ENCODE measurements around the gene CBS.

The CBS gene

DNA sequence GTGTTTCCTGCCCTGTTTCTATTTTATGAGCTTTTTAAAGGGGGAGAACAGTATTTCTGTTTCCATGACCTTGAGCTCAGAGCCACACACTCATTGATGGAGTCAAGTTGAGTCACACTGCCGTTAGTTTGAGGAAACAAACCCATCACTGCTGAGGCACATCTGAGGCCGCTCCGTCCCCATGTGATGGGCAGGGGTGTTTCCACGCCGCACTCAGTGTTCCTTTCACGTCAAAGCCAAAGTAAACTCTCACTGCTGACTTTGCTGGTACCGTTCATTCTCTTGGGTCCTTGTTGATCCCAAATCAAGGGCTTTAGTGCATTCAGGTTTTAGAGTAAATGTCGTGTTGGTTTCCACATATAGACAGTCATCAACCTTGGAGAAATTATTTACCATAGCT lies 52.5 kb downstream of the CBS start:
- H3K4me3 ChIP-seq (ENCODE audit: low read length), result no peak overlapping the region
- no peak overlapping the region for H2AFZ ChIP-seq (ENCODE audit: low read depth, low read length)
- no peaks in the 10 kb centered on the region for H3K27me3 ChIP-seq (ENCODE audit: low read depth, low read length)
- no peaks in the 10 kb centered on the region for H3K4me1 ChIP-seq (ENCODE audit: low read length)
- H3K9ac ChIP-seq (ENCODE audit: low read length), result no peak overlapping the region
- H3K9me3 ChIP-seq (ENCODE audit: insufficient read depth, low read length), result no peaks in the 10 kb centered on the region
- no peaks in the 10 kb centered on the region for H3K36me3 ChIP-seq (replicated peaks; ENCODE audit: low read depth, low read length)
- H3K4me2 ChIP-seq (ENCODE audit: low read length), result no peak overlapping the region
- no peaks in the 10 kb centered on the region for H4K20me1 ChIP-seq (ENCODE audit: insufficient read depth, low read length)
- H3K27ac ChIP-seq (ENCODE audit: low read length), result no peak overlapping the region
- no peak for TF ChIP-seq EZH2phosphoT487 (IDR thresholded peaks at IDR 0.05; ENCODE audit: low read depth)
- TF ChIP-seq CTCF (IDR thresholded peaks at IDR 0.05; ENCODE audit: low read depth, low read length), result no peak
- no peaks in the 10 kb centered on the region for H3K79me2 ChIP-seq (ENCODE audit: low read length)

DNA sequence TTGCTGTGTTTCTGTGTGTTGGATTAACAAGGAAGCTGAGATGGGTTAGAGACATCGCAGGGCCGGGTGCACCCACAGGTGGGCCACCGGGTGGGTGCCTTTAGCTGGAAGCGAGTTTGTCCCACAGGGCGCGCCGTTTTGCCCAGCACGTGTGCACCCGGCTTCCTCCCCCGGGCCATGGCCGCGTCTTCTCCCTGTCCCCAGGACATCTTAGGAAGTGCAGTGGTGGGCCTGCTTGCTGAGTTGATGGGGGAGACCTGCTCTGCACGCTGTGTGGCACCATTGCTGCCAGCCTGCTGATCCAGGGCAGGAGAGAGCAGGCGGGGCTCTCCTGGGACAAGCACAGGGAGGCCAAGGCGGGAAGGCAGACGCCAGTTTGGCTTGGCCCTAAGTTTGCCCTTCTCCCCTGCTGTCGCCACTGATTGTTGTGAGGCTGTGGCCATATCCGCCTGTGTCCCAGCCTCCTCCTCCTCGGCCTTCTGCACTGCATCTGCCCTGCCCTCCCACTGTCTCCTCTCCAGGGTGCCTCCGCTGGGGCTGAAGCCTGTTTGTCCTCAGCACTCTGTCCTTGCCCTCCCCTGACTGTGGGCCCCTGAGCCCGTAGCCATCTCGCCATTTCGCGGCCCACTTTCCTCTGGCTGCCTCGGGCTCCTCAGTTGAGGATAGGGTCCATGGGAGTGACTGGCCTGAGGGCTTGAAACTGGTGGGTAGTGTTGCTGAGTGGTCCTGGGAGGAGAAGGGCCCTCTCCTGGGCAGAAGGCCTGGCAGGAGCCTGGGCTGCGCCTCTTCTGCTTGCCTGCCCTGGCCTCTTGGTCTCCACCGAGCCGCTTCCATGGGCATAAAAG lies 53.7 kb downstream of the CBS start:
- Histone ChIP-seq H3K79me2 (ENCODE audit: low read length) (no peaks in the 10 kb centered on the region), H3K27ac (ENCODE audit: low read length) (no peak overlapping the region), H3K4me3 (ENCODE audit: low read length) (no peak overlapping the region), H3K9ac (ENCODE audit: low read length) (no peak overlapping the region), H3K27me3 (ENCODE audit: low read depth, low read length) (no peaks in the 10 kb centered on the region), H3K36me3 (replicated peaks; ENCODE audit: low read depth, low read length) (no peaks in the 10 kb centered on the region), H3K9me3 (ENCODE audit: insufficient read depth, low read length) (no peaks in the 10 kb centered on the region), H4K20me1 (ENCODE audit: insufficient read depth, low read length) (no peaks in the 10 kb centered on the region), H2AFZ (ENCODE audit: low read depth, low read length) (no peak overlapping the region), H3K4me2 (ENCODE audit: low read length) (no peak overlapping the region), H3K4me1 (ENCODE audit: low read length) (no peaks in the 10 kb centered on the region)
- TF ChIP-seq EZH2phosphoT487 (IDR thresholded peaks at IDR 0.05; ENCODE audit: low read depth) (no peak), CTCF (IDR thresholded peaks at IDR 0.05; ENCODE audit: low read depth, low read length) (no peak)

DNA sequence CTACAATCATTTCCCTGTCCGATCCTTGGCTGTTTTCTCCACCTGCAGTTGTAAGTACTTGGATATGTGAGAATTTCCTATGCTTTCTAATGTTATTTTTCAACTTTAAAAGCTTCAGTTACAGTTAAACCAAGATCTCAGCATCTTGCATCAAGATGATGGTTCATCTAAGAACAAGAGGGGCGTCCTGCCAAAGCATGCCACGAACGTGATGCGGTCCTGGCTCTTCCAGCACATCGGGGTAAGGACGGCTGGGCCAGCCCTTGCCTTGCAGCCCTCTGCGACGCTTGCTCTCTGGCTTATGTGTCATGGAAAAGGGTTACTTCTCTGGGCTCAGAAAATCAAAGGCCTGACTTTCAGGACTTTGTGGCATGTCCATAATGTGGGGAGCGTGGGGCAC lies 54.4 kb downstream of the CBS start:
- no peaks in the 10 kb centered on the region for H3K27me3 ChIP-seq (ENCODE audit: low read depth, low read length)
- H3K9ac ChIP-seq (ENCODE audit: low read length), result no peak overlapping the region
- peaks cover 2% of the 10 kb centered on the region for H3K4me1 ChIP-seq (ENCODE audit: low read length)
- no peak overlapping the region for H2AFZ ChIP-seq (ENCODE audit: low read depth, low read length)
- TF ChIP-seq CTCF (IDR thresholded peaks at IDR 0.05; ENCODE audit: low read depth, low read length) (no peak), EZH2phosphoT487 (IDR thresholded peaks at IDR 0.05; ENCODE audit: low read depth) (no peak)
- H3K9me3 ChIP-seq (ENCODE audit: insufficient read depth, low read length), result no peaks in the 10 kb centered on the region
- H3K79me2 ChIP-seq (ENCODE audit: low read length), result no peaks in the 10 kb centered on the region
- no peak overlapping the region for H3K4me3 ChIP-seq (ENCODE audit: low read length)
- H3K27ac ChIP-seq (ENCODE audit: low read length), result no peak overlapping the region
- no peaks in the 10 kb centered on the region for H4K20me1 ChIP-seq (ENCODE audit: insufficient read depth, low read length)
- no peak overlapping the region for H3K4me2 ChIP-seq (ENCODE audit: low read length)
- H3K36me3 ChIP-seq (replicated peaks; ENCODE audit: low read depth, low read length), result peaks cover 3% of the 10 kb centered on the region

DNA sequence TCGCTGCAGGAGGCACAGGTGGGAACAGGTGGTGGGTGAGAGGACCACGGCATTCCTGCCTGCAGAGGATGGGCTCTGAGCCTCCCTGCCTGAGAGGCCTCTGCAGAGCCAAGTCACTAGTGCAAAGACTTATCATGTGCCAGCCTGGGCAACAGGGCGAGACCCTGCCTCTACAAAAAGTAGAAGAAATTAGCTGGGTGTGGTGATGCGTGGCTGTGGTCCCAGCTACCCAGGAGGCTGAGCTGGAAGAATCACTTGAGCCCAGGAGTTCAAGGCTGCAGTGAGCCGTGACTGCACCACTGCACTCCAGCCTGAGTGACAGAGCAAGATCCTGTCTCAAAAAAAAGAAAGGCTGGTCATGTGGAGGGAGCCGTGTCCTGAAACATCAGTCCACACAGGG lies 54.9 kb downstream of the CBS start:
- H3K4me3 ChIP-seq (ENCODE audit: low read length), result no peak overlapping the region
- H3K9ac ChIP-seq (ENCODE audit: low read length), result no peak overlapping the region
- H4K20me1 ChIP-seq (ENCODE audit: insufficient read depth, low read length), result no peaks in the 10 kb centered on the region
- H3K79me2 ChIP-seq (ENCODE audit: low read length), result no peaks in the 10 kb centered on the region
- no peak overlapping the region for H3K4me2 ChIP-seq (ENCODE audit: low read length)
- TF ChIP-seq CTCF (IDR thresholded peaks at IDR 0.05; ENCODE audit: low read depth, low read length) (no peak), EZH2phosphoT487 (IDR thresholded peaks at IDR 0.05; ENCODE audit: low read depth) (no peak)
- H3K36me3 ChIP-seq (replicated peaks; ENCODE audit: low read depth, low read length), result peaks cover 3% of the 10 kb centered on the region
- peaks cover 7% of the 10 kb centered on the region for H3K4me1 ChIP-seq (ENCODE audit: low read length)
- no peak overlapping the region for H2AFZ ChIP-seq (ENCODE audit: low read depth, low read length)
- no peaks in the 10 kb centered on the region for H3K27me3 ChIP-seq (ENCODE audit: low read depth, low read length)
- H3K9me3 ChIP-seq (ENCODE audit: insufficient read depth, low read length), result no peaks in the 10 kb centered on the region
- no peak overlapping the region for H3K27ac ChIP-seq (ENCODE audit: low read length)
